HG03196 (cell line): ENCODE results near the gene KLK14.

Source experiments
- ATAC-seq: cut with Tn5 transposase; IDR thresholded peaks from one replicate; pipeline ENCODE4 v1.9.1; 2021; ENCODE audit not compliant: unreplicated experiment

The KLK14 gene

DNA sequence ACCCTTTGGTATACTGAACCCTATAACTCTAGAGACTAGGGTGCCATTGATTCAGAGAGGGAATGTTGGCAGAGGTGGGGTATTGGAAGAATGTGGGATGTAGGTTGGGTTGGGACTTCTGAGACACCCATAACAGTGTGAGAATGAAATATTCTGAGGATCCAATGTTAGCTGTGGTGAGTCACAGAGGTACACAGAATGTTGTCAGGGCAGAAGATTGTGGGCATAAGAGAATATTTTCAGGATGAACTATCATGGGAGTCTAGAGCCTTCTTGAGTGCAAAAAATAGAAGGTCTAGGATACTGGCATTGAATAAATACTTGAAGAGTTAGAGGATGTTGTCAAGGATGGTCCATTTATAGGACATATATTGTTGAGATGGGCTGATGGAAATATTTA lies 26.8 kb downstream of the KLK14 start:
- ATAC-seq = no peak

DNA sequence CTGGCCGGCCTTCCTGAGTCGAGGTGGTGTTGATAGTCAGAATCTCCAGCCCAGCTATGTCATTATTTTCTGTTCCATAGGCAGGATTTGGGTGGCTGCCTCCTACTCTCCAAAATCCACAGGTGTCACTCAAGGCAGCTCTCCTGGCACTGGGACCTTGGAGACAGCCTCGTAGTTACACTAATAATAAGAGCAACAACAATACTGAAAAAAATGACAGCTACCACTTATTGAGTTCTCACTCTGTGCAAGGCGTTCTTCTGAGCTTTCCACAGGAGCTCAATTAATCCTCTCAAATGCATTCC lies 35.7 kb downstream of the KLK14 start:
- ATAC-seq = no peak

DNA sequence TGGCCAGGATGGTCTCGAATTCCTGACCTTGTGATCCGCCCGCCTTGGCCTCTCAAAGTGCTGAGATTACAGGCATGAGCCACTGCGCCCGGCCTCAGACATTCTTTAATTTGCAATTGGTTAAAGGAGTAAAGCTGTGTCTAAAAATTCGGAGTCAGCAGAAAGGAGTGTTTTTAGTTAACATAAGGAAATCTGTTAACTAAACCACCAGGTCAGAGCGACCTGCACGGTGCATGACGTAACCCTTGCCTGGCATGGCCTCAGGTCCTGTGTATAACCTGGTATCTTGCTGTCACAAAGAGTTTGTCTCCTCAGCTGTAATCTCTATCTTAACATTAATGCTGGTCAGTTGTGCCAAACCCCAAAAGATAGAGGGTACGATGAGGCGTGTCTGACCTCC lies 38.4 kb downstream of the KLK14 start:
- ATAC-seq = no peak

DNA sequence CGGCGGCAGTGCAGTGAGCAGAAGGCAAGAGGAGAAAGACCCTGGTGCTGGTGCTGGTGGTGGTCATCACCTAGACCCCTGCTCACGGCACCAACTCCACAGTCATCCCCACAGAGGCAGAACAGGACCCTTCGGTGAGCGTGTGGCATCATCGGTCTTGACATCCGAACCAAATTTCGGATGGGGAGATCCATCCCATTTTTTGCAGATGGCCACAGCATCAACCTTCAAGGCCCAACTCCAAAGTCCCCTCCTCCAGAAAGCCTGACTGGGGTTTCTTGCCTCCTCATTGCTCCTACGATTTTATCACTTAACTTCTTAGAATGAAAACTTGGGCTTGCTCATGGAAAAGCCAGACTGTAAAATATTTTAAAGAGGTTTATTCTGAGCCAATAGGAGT lies 39.2 kb downstream of the KLK14 start:
- ATAC-seq = no peak

DNA sequence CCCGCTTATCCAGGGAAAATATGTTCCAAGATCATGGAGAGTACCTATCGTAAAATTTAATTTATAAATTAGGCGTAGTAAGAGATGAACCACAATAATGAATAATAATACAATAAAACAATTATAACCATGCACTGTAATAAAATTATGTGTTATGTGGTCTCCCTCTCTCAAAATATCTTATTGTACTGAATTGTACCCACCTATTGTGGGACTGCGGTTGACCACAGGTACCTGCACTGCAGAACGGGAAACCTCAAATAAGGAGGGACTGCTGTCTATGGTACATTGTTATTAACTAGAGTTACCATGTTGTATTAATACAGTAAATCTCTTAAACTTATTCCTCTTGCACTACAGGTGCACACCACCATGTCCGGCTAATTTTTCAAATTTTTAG lies 42.5 kb downstream of the KLK14 start:
- ATAC-seq = no peak

DNA sequence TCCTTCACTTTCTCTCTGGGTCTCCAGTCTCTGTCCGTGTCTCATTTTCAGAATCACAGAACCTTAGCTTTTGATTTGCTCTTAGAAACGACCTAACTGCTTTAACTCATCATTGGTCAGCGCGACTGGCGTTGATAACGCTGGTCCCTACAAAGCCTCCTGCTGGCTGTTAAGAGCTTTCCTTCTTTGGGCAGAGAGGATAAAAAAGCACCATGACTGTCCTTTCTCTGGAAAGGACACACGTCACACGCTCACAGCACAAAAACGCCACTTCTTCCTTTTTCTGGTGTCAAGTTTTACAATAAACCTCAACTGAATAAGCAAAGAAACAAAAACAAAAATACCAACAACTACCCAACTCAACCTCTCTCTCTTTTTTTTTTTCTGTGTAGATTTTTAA lies 46.2 kb downstream of the KLK14 start:
- ATAC-seq = no peak

DNA sequence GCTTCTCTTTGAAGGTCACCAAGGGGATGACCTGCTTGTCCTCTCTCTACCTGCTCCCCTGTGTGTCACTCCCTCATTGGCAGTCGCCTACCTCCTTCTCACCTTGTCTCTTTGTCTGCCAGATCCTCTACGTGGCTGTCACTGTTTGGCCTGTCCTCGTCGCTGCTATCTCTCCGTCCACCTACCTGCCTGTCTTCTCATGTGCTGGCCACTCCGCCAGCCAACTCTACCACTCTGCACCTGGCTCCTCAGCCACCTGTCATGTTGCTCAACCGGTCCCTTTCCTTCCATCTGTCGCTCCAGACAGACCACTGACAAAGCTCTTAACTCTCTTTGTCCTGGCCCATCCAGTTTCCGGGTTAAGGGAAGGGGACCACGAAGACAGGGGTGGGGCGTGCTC lies 48.0 kb downstream of the KLK14 start, which contains the start of gene KLK12:
Gene KLK12 (minus strand): TSS at position 299 of the 400 bp plus-strand sequence. CDS start 381 bp downstream, outside the sequence.
- ATAC-seq = no peak

DNA sequence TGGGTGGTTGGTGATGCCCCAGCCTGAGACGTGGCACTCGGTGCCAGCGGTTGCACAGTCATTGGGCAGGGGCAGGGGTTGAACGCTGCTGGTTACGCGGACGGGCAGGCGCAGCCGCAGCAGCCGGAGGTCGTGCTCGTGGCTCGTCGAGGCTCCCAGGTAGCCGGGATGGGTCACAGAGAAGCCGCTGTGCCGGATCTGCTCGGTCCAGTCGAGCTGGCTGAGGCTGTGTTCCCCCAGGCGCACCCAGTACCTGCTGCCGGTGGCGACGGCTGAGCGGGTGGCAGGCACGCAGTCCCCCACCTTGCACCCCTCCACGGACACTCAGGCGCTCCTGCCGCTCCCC lies 50.8 kb downstream of the KLK14 start:
- no peak for ATAC-seq

DNA sequence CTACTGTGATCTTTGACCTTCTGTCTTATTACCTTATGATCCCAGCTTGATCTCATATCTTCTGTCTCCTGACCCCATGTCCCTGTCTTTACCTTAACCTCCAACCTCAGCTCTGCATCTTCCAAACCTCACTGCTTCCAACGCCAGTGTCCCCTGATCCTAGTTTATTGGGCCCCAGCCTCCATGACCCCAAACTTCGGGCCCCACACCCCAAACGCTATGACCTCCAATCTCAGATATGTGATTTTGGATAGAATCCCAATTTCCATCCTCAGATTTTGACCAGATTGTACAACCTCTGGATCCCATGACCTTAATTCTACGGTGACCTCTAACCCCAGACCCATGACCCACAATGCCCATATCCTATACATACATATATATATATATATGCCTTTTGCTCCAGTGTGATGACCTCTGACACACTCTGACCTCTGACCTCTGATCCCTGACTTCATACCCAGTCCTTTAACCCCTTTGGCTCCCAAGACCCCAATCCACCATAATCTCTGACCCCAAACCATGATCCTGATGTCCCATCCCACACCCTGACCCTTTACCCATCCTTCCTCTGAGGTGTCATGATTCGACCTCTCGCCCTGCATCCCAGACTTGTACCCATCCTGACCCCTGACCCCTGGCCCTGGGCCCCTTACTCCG lies 51.3 kb downstream of the KLK14 start:
- ATAC-seq = no peak

DNA sequence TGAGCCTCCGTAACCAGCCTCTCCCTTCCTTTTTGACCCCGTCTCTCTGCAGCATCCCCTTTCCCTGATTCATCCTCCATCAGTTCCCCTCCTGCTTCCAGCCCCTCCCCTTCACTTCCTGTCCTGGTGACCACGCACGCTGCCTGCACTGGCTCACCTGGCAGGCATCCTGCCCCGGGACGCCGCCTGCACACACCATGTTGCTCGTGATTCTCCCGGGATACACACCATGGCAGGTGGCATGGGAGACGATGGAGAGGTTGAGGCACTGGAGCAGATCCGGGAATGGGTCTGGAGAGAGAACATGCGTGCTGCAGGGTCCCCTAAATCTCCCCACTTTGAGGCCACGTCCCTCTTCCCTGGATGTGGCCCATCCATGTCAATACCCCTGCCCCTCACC lies 52.1 kb downstream of the KLK14 start:
- ATAC-seq = no peak

DNA sequence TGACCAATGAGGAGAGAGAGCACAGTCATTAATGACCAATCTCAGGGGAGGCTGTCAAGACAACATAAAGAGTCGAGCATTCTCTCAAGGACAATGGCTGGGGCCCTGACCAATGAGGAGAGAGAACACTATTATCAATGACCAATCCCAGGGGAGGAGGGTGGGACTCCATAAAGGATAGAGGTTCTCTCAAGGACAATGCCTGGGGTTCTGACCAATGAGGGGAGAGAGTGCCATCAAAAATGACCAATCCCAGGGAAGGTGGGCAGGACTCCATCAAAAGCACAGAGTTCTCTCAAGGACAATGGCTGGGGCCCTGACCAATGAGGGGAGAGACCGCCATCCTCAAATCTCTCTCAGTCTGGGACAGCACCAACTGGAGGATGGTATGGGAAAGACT lies 53.0 kb downstream of the KLK14 start:
- no peak for ATAC-seq
